SU-DHL-6 (cell line): Measurements from ENCODE around the gene GRID1.

ENCODE experiments used
- H2AFZ ChIP-seq: fragments of 200-600 bp; sonication (generic); 2 replicates; pipeline ENCODE4 v1.6.1; 2014; ENCODE audit warnings: low read depth, mild to moderate bottlenecking, moderate library complexity, mixed read lengths, antibody characterized with exemption, low read length; ENCODE audit not compliant: severe bottlenecking
- H3F3A ChIP-seq: fragments of 200-600 bp; shearing (Covaris generic); 2 replicates; pipeline ENCODE4 v1.6.0; 2016; ENCODE audit warnings: antibody characterized with exemption, mild to moderate bottlenecking; ENCODE audit not compliant: insufficient read depth
- H3K27ac ChIP-seq: fragments of 200-600 bp; sonication (generic); 2 replicates; pipeline ENCODE4 v1.5.1; 2016; ENCODE audit warnings: low read depth, mild to moderate bottlenecking, low read length, moderate library complexity, mixed read lengths
- H3K27me3 ChIP-seq: fragments of 200-600 bp; sonication (generic), shearing (Covaris generic); 2 replicates; pipeline ENCODE4 v1.6.0; 2014; ENCODE audit warnings: mild to moderate bottlenecking, low read length
- H3K36me3 ChIP-seq: fragments of 200-600 bp; sonication (generic); 2 replicates; pipeline ENCODE4 v1.6.1; 2014; ENCODE audit warnings: mild to moderate bottlenecking, low read length, mixed read lengths
- H3K4me2 ChIP-seq: fragments of 300-600, 200-600 bp; shearing (Covaris generic), sonication (generic); 2 replicates; pipeline ENCODE4 v1.6.0; 2014; ENCODE audit warnings: low read length, low read depth, mild to moderate bottlenecking; ENCODE audit not compliant: poor library complexity, severe bottlenecking
- H3K4me3 ChIP-seq: fragments of 200-600 bp; sonication (generic); 2 replicates; pipeline ENCODE4 v1.5.1; 2014; ENCODE audit warnings: antibody characterized with exemption, low read length, mild to moderate bottlenecking, mixed read lengths; ENCODE audit not compliant: insufficient read depth, poor library complexity, severe bottlenecking
- H3K79me2 ChIP-seq: fragments of 200-600 bp; sonication (generic); 2 replicates; pipeline ENCODE4 v1.6.1; 2014; ENCODE audit warnings: mild to moderate bottlenecking, low read length, moderate library complexity; ENCODE audit not compliant: insufficient read depth
- H3K9ac ChIP-seq: fragments of 200-600 bp; sonication (generic); 2 replicates; pipeline ENCODE4 v1.7.0; 2014; ENCODE audit warnings: mild to moderate bottlenecking, low read length
- H3K9me2 ChIP-seq: fragments of 200-600 bp; sonication (generic); replicated peaks from 2 replicates; pipeline ENCODE4 v1.6.1; 2014; ENCODE audit warnings: low read length; ENCODE audit not compliant: insufficient read depth
- H3K9me3 ChIP-seq: fragments of 200-600 bp; sonication (generic); 2 replicates; pipeline ENCODE4 v1.6.1; 2014; ENCODE audit warnings: low read length, mixed read lengths; ENCODE audit not compliant: insufficient read depth
- H4K20me1 ChIP-seq: fragments of 200-600 bp; sonication (generic); 2 replicates; pipeline ENCODE4 v1.6.1; 2014; ENCODE audit warnings: low read depth, mild to moderate bottlenecking, antibody characterized with exemption, low read length, moderate library complexity, mixed read lengths
- EZH2phosphoT487 ChIP-seq: fragments of 200-600 bp; sonication (generic), shearing (Covaris generic); conservative IDR thresholded peaks from 2 replicates; pipeline ENCODE4 v1.6.1; 2018; ENCODE audit warnings: mild to moderate bottlenecking, antibody characterized with exemption, low read length, moderate library complexity, mixed read lengths
- TF ChIP-seq, protein P1 (sequence below): fragments of 200-600 bp; sonication (generic); IDR thresholded peaks from one replicate; pipeline ENCODE4 v1.5.1; 2017; ENCODE audit warnings: antibody characterized with exemption, mild to moderate bottlenecking, low read length, moderate library complexity; ENCODE audit not compliant: insufficient read depth, poor library complexity, severe bottlenecking

GRID1 gene

DNA sequence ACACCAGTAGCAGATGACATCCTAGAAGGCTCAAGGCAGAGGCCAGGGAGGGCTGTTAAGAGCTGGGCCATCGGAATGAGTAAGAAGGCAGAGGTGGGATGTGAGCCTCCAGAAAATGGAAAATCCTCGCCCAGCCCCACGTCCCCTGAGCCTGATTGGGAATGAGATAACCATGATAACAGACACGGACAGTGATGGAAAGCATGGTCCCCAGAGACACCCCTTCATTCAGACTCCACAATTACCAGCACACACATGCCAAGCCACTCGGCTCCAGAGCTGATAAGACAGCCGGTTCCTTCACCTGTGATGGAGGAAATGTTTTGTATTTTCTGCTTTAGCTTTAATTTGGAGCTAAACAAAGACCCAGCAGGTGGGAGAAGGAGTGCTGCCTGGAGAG lies 106.0 kb downstream of the GRID1 start:
- Histone ChIP-seq H3K27me3 (no peaks in the 10 kb centered on the region), H4K20me1 (no peaks in the 10 kb centered on the region), H3K9ac (no peak overlapping the region), H2AFZ (no peak overlapping the region), H3K9me2 (no peaks in the 10 kb centered on the region), H3K27ac (no peak overlapping the region), H3K9me3 (no peaks in the 10 kb centered on the region), H3F3A (no peaks in the 10 kb centered on the region), H3K36me3 (no peaks in the 10 kb centered on the region), H3K4me2 (no peak overlapping the region), H3K4me3 (no peak overlapping the region), H3K79me2 (no peaks in the 10 kb centered on the region)
- TF ChIP-seq EZH2phosphoT487, result no peak
- TF ChIP-seq, protein P1, sequence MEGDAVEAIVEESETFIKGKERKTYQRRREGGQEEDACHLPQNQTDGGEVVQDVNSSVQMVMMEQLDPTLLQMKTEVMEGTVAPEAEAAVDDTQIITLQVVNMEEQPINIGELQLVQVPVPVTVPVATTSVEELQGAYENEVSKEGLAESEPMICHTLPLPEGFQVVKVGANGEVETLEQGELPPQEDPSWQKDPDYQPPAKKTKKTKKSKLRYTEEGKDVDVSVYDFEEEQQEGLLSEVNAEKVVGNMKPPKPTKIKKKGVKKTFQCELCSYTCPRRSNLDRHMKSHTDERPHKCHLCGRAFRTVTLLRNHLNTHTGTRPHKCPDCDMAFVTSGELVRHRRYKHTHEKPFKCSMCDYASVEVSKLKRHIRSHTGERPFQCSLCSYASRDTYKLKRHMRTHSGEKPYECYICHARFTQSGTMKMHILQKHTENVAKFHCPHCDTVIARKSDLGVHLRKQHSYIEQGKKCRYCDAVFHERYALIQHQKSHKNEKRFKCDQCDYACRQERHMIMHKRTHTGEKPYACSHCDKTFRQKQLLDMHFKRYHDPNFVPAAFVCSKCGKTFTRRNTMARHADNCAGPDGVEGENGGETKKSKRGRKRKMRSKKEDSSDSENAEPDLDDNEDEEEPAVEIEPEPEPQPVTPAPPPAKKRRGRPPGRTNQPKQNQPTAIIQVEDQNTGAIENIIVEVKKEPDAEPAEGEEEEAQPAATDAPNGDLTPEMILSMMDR, result no peak

DNA sequence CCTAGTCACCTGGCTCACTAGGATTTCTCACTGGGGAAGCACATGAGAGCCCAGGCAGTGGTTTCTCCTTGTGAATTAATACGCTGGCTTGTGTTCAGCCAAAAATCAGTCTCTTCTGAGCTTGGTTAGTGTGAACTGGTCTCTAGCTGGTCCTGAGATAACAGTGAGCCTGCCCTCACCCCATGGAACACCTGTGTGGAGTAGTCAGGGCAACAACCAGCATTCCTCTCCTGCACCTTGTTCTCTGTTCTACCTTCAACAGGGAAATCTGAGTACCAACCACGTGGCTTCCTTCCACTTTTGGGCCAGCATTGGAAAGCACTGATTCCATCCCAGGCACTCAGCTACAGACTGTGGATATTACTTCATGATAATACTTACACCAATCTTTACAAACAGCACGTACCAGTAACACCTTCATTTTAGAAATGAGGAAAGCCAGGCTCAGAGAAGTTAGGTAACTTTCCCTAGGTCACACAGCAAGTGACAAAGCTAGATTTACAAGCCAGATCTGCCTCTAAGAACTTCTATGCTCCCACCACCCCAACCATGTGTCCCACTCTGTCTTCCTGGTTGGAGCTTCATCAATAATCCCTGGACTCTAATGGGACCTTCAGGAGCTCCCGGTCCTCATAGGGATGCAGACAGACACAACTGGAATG lies 106.6 kb downstream of the GRID1 start:
- Histone ChIP-seq H3K9ac (no peak overlapping the region), H3K27me3 (no peaks in the 10 kb centered on the region), H2AFZ (no peak overlapping the region), H3K9me2 (no peaks in the 10 kb centered on the region), H3K36me3 (no peaks in the 10 kb centered on the region), H4K20me1 (no peaks in the 10 kb centered on the region), H3K4me3 (no peak overlapping the region), H3K4me2 (no peak overlapping the region), H3K79me2 (no peaks in the 10 kb centered on the region), H3F3A (no peaks in the 10 kb centered on the region), H3K27ac (no peak overlapping the region), H3K9me3 (no peaks in the 10 kb centered on the region)
- TF ChIP-seq EZH2phosphoT487, result no peak
- TF ChIP-seq, protein P1, result no peak

DNA sequence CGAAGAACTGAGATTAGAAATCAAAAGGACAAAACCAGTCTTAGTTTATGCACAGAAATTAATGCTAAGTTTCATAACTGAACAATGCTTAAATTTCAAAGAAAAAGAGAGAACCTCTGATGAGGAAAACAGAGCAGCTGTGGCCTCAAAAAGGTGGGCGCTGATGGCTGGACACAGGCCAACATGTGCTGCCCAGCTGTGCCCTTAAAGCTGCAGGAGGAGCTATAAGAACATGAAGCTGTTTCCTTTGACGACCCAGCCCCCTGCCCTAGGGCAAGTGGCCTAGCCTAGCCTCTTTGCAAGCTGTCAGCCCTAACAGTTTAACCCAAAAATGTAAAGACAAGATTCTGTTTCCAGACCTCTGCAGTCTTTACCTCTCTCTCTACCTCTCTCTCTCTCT lies 107.7 kb downstream of the GRID1 start:
- Histone ChIP-seq H3K27ac (no peak overlapping the region), H3K9me2 (no peaks in the 10 kb centered on the region), H3F3A (no peaks in the 10 kb centered on the region), H3K27me3 (no peaks in the 10 kb centered on the region), H4K20me1 (no peaks in the 10 kb centered on the region), H3K9me3 (no peaks in the 10 kb centered on the region), H3K4me3 (no peak overlapping the region), H2AFZ (no peak overlapping the region), H3K79me2 (no peaks in the 10 kb centered on the region), H3K36me3 (no peaks in the 10 kb centered on the region), H3K9ac (no peak overlapping the region), H3K4me2 (no peak overlapping the region)
- TF ChIP-seq EZH2phosphoT487, result no peak
- TF ChIP-seq, protein P1, result no peak
